ENCODE results near the gene CFAP99.

The CFAP99 gene

GRCh38 chr4:2402048-2402842, 16.5 kb upstream of the CFAP99 start:
- TF ChIP-seq, protein P1, sequence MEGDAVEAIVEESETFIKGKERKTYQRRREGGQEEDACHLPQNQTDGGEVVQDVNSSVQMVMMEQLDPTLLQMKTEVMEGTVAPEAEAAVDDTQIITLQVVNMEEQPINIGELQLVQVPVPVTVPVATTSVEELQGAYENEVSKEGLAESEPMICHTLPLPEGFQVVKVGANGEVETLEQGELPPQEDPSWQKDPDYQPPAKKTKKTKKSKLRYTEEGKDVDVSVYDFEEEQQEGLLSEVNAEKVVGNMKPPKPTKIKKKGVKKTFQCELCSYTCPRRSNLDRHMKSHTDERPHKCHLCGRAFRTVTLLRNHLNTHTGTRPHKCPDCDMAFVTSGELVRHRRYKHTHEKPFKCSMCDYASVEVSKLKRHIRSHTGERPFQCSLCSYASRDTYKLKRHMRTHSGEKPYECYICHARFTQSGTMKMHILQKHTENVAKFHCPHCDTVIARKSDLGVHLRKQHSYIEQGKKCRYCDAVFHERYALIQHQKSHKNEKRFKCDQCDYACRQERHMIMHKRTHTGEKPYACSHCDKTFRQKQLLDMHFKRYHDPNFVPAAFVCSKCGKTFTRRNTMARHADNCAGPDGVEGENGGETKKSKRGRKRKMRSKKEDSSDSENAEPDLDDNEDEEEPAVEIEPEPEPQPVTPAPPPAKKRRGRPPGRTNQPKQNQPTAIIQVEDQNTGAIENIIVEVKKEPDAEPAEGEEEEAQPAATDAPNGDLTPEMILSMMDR (IDR thresholded peaks at IDR 0.05) = no peak

- TF ChIP-seq, protein P1 (IDR thresholded peaks at IDR 0.05) = no peak
These were observed 15.8 kb upstream of the CFAP99 start for GRCh38 chr4:2402941-2403340.

DNA sequence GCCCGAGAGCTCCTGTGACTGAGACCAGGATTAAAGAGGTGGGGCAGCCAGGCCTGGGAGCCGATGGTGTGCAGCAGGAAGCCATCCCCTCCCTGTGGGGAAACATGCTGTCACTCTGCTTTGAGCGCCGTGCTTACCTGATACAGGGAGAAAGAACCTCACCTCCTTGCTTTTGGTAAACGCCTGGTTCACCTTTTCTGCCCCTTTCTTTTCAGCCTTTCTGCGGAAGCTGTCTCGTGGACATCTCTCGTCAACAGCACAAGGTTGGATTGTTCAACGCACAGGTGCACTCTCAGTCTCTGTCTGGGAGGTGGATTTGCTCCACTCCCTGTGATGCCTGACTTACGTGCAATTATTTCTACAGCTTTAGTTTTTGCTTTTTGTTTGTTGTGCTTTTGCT, 12.3 kb upstream of the CFAP99 start:
- TF ChIP-seq, protein P1 (IDR thresholded peaks at IDR 0.05) = no peak

DNA sequence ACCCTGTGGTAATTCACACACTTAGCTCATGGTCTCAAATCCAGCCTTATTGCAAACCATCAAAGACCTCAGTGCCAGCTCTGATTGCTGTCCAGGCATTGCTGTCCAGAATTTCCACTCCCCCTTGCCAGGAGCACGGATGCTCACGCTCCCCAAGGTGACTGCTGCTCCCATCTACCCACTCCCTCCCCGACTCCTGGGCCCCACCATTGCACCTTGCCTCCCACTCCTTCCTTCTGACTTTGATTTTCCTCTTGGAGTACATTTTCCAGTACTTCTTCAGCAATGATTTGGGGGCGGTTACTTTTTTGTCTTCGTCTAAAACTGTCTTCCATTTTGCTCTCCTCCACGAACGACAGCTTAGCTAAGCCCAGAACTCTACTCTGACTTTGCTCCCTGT, 11.8 kb upstream of the CFAP99 start:
- TF ChIP-seq, protein P1 (IDR thresholded peaks at IDR 0.05) = no peak

GRCh38 chr4:2407991-2408342, 10.8 kb upstream of the CFAP99 start:
- TF ChIP-seq, protein P1 (IDR thresholded peaks at IDR 0.05) = no peak

DNA sequence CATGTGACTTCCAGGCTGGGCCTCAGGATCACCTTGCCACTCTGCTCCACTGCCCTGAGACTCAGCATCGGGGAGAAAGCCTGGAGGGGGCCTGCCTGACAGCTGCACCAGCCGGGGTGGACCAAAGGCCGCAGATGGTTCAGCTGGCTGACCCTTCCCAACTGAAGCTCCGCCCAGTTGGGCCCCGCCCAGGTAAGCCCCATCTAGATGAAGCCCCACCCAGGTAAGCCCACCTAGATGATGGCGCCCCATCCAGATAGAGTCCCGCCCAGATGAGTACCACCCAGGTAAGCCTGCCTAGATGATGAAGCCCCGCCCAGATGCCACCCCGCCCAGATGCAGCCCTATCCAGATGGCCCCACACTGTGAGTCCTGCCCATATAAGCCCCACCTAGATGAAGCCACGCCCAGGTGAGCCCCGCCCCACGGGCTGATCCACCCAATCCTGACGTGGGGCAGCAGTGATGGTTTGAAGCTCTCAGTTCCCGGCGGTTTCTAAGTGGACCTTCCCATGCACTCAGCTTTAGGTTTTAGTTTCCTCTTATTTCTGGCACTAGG, 10.3 kb upstream of the CFAP99 start:
- TF ChIP-seq, protein P1 (IDR thresholded peaks at IDR 0.05) = no peak

DNA sequence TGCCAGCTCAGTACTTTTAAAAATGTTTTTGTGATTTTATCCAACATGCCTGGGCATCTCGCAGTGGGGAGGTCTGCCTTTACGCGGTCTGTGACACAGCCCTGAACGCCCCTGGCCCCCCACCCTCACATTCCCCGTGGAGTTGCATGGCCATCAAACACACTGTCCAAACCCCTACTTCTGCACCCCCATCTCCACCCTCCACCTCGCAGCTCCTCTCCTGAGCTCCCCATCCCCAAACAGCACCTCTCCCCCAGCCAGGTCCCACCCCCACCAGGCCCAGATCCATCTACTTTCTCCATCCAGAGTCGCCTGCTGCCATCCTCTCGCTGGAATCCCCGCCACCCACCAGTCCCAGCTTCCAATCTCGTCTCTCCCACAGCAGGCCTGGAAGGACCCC, 9.8 kb upstream of the CFAP99 start:
- TF ChIP-seq, protein P1 (IDR thresholded peaks at IDR 0.05) = no peak

All from LNCAP (cell line).